MCF 10A (cell line): ENCODE data around the gene CA11. TPM values are rescaled to one million over a fixed set of nuclear protein-coding genes. Genes with fewer than 3 reads are reported as not detected.

Experiments
- BruUV-seq: library from RNA; stranded (reverse); fragments of 400-500 nt; replicated peaks from 2 replicates; lab custom pipeline; 2021; lab: Mats Ljungman, UMichigan
- CTCF ChIA-PET: fragments of 300-600 bp; sonication (Branson Sonifier 250); formaldehyde crosslinking; extraction: SDS; loops from one replicate; lab custom pipeline; 2021; ENCODE audit warnings: antibody characterized with exemption, inconsistent platforms; lab: Yijun Ruan, JAX
- POLR2A ChIA-PET: fragments of 300-600, 350-650 bp; sonication (Branson Sonifier 250); formaldehyde crosslinking; extraction: SDS; loops from one replicate; lab custom pipeline; 2020; ENCODE audit warnings: antibody characterized with exemption, inconsistent platforms; lab: Yijun Ruan, JAX
- DNase-seq: peaks from one replicate; pipeline ENCODE4 v3.0.0-alpha.2; 2018; ENCODE audit not compliant: unreplicated experiment
- H3K27ac Mint-ChIP-seq: one replicate; pipeline ENCODE4 v1.8.0; 2022; ENCODE audit warnings: mild to moderate bottlenecking, low read depth, mixed read lengths; ENCODE audit not compliant: unreplicated experiment
- H3K27me3 Mint-ChIP-seq: one replicate; pipeline ENCODE4 v1.8.0; 2022; ENCODE audit warnings: mixed read lengths; ENCODE audit not compliant: insufficient read depth, unreplicated experiment
- H3K36me3 Mint-ChIP-seq: one replicate; pipeline ENCODE4 v1.8.0; 2022; ENCODE audit warnings: mild to moderate bottlenecking, moderate library complexity, mixed read lengths; ENCODE audit not compliant: insufficient read depth, unreplicated experiment
- H3K4me1 Mint-ChIP-seq: one replicate; pipeline ENCODE4 v1.8.0; 2022; ENCODE audit warnings: mixed read lengths; ENCODE audit not compliant: insufficient read depth, unreplicated experiment
- H3K4me3 Mint-ChIP-seq: one replicate; pipeline ENCODE4 v1.8.0; 2022; ENCODE audit warnings: mild to moderate bottlenecking, moderate library complexity, mixed read lengths; ENCODE audit not compliant: unreplicated experiment
- H3K9me3 Mint-ChIP-seq: one replicate; pipeline ENCODE4 v1.8.0; 2022; ENCODE audit warnings: mixed read lengths; ENCODE audit not compliant: unreplicated experiment
- intact Hi-C: fragments of 100-400 bp; cut with micrococcal nuclease; formaldehyde crosslinking; loops from 2 replicates; pipeline ENCODE4 v1.14.1; 2022
- total RNA-seq: library from RNA; stranded (reverse); gene quantifications from 2 replicates; pipeline ENCODE4 v1.2.3, GENCODE V29; 2022
- TF ChIP-seq, protein P1 (sequence below): fragments of 200-600 bp; IDR thresholded peaks from one replicate; pipeline ENCODE4 v1.8.0; 2022; ENCODE audit warnings: antibody characterized with exemption, mild to moderate bottlenecking; ENCODE audit not compliant: unreplicated experiment

CA11 gene
- total RNA-seq, 1 experiment from 2014 or later = 2.9 TPM

DNA sequence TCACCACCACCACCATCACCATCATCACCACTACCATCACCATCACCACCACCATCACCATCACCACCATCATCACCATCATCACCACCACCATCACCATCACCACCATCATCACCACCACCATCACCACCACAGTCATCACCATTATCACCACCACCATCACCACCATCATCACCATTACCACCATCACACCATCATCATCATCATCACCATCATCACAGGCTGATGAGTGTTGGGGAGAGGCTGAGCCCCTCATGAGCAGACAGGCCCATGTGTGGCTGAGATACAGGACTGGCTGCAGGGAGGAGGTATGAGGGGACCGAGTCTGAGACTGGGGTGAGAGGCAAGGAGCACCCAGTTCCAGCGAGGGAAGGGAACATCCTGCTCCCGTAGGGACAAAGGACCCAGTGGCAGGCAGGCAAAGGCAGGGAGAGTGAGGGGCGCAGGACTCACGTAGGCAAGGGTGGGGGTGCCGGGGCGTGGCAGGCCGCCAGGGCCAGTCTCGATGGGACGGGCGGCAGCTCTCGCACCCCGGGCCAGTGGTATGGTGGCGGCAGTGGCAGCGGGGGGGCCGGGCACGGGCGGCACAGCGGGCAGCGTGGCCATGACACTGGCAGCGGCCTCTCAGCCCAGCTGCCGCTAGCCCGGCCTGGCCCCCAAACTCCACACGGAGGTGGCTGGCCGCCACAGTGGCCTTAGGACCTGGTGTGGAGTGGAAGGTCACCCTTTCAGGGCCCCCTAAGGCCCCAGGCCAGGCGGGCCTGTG lies 24.1 kb upstream of the CA11 start:
- no TSS peak for BruUV-seq
- Mint-ChIP-seq H3K4me3 (no peak overlapping the region), H3K4me1 (no peaks in the 10 kb centered on the region), H3K36me3 (no peaks in the 10 kb centered on the region), H3K9me3 (peaks cover 18% of the 10 kb centered on the region), H3K27me3 (no peaks in the 10 kb centered on the region), H3K27ac (no peak overlapping the region)
- POLR2A ChIA-PET = no interaction called here
- intact Hi-C loops = no loop called here
- CTCF ChIA-PET = no interaction called here
- TF ChIP-seq, protein P1, sequence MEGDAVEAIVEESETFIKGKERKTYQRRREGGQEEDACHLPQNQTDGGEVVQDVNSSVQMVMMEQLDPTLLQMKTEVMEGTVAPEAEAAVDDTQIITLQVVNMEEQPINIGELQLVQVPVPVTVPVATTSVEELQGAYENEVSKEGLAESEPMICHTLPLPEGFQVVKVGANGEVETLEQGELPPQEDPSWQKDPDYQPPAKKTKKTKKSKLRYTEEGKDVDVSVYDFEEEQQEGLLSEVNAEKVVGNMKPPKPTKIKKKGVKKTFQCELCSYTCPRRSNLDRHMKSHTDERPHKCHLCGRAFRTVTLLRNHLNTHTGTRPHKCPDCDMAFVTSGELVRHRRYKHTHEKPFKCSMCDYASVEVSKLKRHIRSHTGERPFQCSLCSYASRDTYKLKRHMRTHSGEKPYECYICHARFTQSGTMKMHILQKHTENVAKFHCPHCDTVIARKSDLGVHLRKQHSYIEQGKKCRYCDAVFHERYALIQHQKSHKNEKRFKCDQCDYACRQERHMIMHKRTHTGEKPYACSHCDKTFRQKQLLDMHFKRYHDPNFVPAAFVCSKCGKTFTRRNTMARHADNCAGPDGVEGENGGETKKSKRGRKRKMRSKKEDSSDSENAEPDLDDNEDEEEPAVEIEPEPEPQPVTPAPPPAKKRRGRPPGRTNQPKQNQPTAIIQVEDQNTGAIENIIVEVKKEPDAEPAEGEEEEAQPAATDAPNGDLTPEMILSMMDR = no peak
- DNase-seq = no peak

GRCh38 chr19:48668761-48669160 lies 22.8 kb upstream of the CA11 start:
- H3K27ac Mint-ChIP-seq = no peak overlapping the region
- peaks cover 18% of the 10 kb centered on the region for H3K9me3 Mint-ChIP-seq
- no peaks in the 10 kb centered on the region for H3K27me3 Mint-ChIP-seq
- TF ChIP-seq, protein P1 = no peak
- H3K36me3 Mint-ChIP-seq = no peaks in the 10 kb centered on the region
- ChIA-PET CTCF (no interaction called here), POLR2A (no interaction called here)
- DNase-seq = no peak
- intact Hi-C loops = no loop called here
- no peak overlapping the region for H3K4me3 Mint-ChIP-seq
- BruUV-seq = no TSS peak
- H3K4me1 Mint-ChIP-seq = no peaks in the 10 kb centered on the region

- BruUV-seq = no TSS peak
- Mint-ChIP-seq H3K27ac (no peak overlapping the region), H3K36me3 (no peaks in the 10 kb centered on the region), H3K4me3 (no peak overlapping the region), H3K27me3 (no peaks in the 10 kb centered on the region), H3K9me3 (peaks cover 18% of the 10 kb centered on the region), H3K4me1 (no peaks in the 10 kb centered on the region)
- no peak for DNase-seq
- ChIA-PET POLR2A (no interaction called here), CTCF (no interaction called here)
- intact Hi-C loops = no loop called here
- TF ChIP-seq, protein P1 = no peak
Observed at GRCh38 chr19:48668332-48668731, 22.3 kb upstream of the CA11 start.

DNA sequence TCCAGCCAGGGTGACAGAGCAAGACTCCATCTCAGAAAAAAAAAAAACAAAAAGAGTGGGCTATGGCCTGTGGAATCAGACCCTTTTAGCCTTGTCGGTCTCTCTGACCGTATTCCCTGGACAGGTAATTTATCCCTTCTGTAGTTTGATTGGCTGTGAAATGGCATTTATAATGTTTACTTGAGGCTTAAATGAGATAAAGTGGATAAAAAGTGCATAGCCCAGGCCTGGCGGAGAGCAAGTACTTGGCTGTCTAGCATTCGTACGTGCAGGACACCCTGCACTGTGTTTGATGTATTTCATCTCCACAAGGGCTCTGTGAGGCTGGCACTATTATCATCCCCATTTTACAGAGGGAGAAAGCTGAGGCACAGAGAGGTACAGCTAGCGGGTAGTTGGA lies 19.8 kb upstream of the CA11 start:
- Mint-ChIP-seq H3K27ac (no peak overlapping the region), H3K27me3 (no peaks in the 10 kb centered on the region), H3K4me3 (no peak overlapping the region), H3K36me3 (no peaks in the 10 kb centered on the region), H3K4me1 (peaks cover 4% of the 10 kb centered on the region), H3K9me3 (peaks cover 18% of the 10 kb centered on the region)
- DNase-seq = no peak
- no TSS peak for BruUV-seq
- TF ChIP-seq, protein P1 = no peak
- POLR2A ChIA-PET = no interaction called here
- intact Hi-C loops = no loop called here
- CTCF ChIA-PET = interaction anchor here (0.7 to 2.0 kb wide), 2 partner anchors 9 to 176 kb away, joined by 3 to 12 read pairs; no protein-coding TSS in a partner anchor
